ENCODE data around the gene ZPLD1.

ZPLD1 gene

GRCh38 chr3:102466001-102466400 lies 31.2 kb downstream of the ZPLD1 start:
- no peak for DNase-seq (ENCODE audit: low spot score)

GRCh38 chr3:102470066-102470465 lies 35.3 kb downstream of the ZPLD1 start:
- no peak for DNase-seq (ENCODE audit: low spot score)

GRCh38 chr3:102471001-102471400 lies 36.2 kb downstream of the ZPLD1 start:
- DNase-seq (ENCODE audit: low spot score) = no peak

GRCh38 chr3:102471491-102471890 lies 36.7 kb downstream of the ZPLD1 start:
- DNase-seq (ENCODE audit: low spot score) = no peak

GRCh38 chr3:102473648-102474047 lies 38.8 kb downstream of the ZPLD1 start:
- DNase-seq (ENCODE audit: low spot score) = no peak

- DNase-seq (ENCODE audit: low spot score) = no peak
Observed at GRCh38 chr3:102474207-102474606, 39.4 kb downstream of the ZPLD1 start.

- no peak for DNase-seq (ENCODE audit: low spot score)
Observed at GRCh38 chr3:102476198-102476597, 41.4 kb downstream of the ZPLD1 start.

GRCh38 chr3:102478160-102478559 lies 43.3 kb downstream of the ZPLD1 start:
- DNase-seq (ENCODE audit: low spot score) = no peak

- DNase-seq (ENCODE audit: low spot score) = no peak
Observed at GRCh38 chr3:102480139-102480538, 45.3 kb downstream of the ZPLD1 start.

- no peak for DNase-seq (ENCODE audit: low spot score)
Observed at GRCh38 chr3:102481050-102481449, 46.2 kb downstream of the ZPLD1 start.

- no peak for DNase-seq (ENCODE audit: low spot score)
Observed at GRCh38 chr3:102483556-102483955, 48.7 kb downstream of the ZPLD1 start.

- DNase-seq (ENCODE audit: low spot score) = no peak
Observed at GRCh38 chr3:102484363-102484762, 49.5 kb downstream of the ZPLD1 start.

- DNase-seq (ENCODE audit: low spot score) = no peak
Observed at GRCh38 chr3:102485701-102486100, 50.9 kb downstream of the ZPLD1 start.

GRCh38 chr3:102488331-102488730 lies 53.5 kb downstream of the ZPLD1 start:
- DNase-seq (ENCODE audit: low spot score) = no peak

- DNase-seq (ENCODE audit: low spot score) = no peak
Observed at GRCh38 chr3:102492300-102492699, 57.5 kb downstream of the ZPLD1 start.

GRCh38 chr3:102497571-102497970 lies 62.8 kb downstream of the ZPLD1 start:
- no peak for DNase-seq (ENCODE audit: low spot score)

- DNase-seq (ENCODE audit: low spot score) = no peak
Observed at GRCh38 chr3:102505542-102505941, 70.7 kb downstream of the ZPLD1 start.

- DNase-seq (ENCODE audit: low spot score) = no peak
Observed at GRCh38 chr3:102510663-102511062, 75.8 kb downstream of the ZPLD1 start.

- DNase-seq (ENCODE audit: low spot score) = no peak
Observed at GRCh38 chr3:102511168-102511567, 76.4 kb downstream of the ZPLD1 start.

GRCh38 chr3:102511639-102512038 lies 76.8 kb downstream of the ZPLD1 start:
- DNase-seq (ENCODE audit: low spot score) = no peak

- no peak for DNase-seq (ENCODE audit: low spot score)
Observed at GRCh38 chr3:102512734-102513504, 78.1 kb downstream of the ZPLD1 start.

- no peak for DNase-seq (ENCODE audit: low spot score)
Observed at GRCh38 chr3:102514241-102514640, 79.4 kb downstream of the ZPLD1 start.

GRCh38 chr3:102521246-102521645 lies 86.4 kb downstream of the ZPLD1 start:
- DNase-seq (ENCODE audit: low spot score) = no peak

- DNase-seq (ENCODE audit: low spot score) = no peak
Observed at GRCh38 chr3:102525624-102526023, 90.8 kb downstream of the ZPLD1 start.
